ENCODE data around the gene MRGPRD. TPM values are rescaled to one million over a fixed set of nuclear protein-coding genes. Genes with fewer than 3 reads are reported as not detected.
"Not testable (repeated sequence)": the region's sequence is repeated elsewhere in the genome, so short reads cannot be mapped to it uniquely, and the experiment has no call there.

MRGPRD gene
- total RNA-seq, 2 donors from 2014 or later, result not detected

DNA sequence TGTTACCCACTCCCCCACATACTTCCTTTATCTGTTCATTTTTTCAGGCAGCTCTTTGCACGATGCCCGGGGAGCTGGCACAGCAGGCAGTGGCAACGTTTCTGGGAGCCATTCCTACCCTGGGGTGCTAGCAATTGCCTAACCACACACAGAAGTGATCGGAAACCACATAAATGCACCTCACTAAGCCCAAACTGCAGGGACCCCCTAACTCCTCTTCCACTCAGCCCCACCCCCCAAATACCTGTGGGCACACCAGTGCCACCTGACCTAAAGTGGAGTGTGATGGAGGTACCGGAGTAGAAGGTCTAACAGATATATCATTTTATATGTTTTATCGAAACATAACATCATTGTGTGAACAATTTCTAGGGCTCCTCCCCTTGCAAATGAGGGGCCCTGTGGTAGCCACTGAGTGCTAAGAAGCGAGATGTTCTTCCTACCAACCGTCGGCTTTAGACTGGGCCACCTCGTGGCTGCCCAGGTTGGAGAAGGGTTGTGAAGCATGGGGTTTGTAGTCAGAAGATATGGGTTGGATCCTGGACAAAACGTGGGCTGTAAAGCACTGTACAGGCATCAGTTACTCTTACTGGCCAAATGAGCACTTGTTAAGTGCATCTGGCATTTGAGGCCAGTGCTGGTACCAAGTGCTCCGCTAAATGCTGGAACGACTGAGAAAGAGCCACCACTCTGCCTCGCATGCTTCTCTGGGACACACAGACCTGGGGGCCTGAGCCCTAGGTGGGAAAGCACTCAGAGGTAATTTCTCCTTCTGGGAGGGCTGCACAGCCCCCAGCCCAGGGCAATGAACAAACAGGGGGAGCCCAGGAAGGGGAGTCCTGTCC is 2.8 kb downstream of the MRGPRD start:
- H3K36me3 Mint-ChIP-seq (ENCODE audit: low read depth), result no peaks in the 10 kb centered on the region
- ATAC-seq (no peak), DNase-seq (no peak)
- H3K27me3 Mint-ChIP-seq, result peaks cover 15% of the 10 kb centered on the region
- H3K9me3 ChIP-seq (ENCODE audit: control insufficient read depth, low read length, poor library complexity, severe bottlenecking), result no peaks in the 10 kb centered on the region
- H3K4me1 Mint-ChIP-seq, result peaks cover 2% of the 10 kb centered on the region
- H3K27ac Mint-ChIP-seq, result no peak overlapping the region
- no peak overlapping the region for H3K4me3 Mint-ChIP-seq

DNA sequence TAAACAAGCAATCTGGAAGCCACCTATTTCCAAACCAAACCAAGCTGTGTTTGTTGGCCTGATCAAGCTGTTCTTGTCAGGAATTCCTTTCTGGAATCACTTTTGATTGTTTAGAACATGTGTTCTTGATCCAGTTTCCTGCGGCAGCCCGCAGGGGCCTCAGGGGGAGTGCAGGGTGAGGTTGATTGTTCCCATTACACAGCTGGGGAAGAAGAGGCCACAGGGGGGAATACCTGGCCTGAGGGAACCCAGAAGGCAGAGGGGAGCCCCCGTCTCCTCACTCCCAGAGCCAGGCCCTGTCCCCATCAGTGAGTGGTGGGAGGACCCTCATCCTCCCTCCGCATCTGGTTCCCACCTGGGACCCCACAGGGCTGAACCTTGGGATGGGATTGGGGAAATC is 4.2 kb downstream of the MRGPRD start:
- Mint-ChIP-seq H3K4me3 (no peak overlapping the region), H3K27ac (no peak overlapping the region), H3K36me3 (ENCODE audit: low read depth) (no peaks in the 10 kb centered on the region), H3K27me3 (peaks cover 15% of the 10 kb centered on the region), H3K4me1 (peaks cover 2% of the 10 kb centered on the region)
- no peak for ATAC-seq
- H3K9me3 ChIP-seq (ENCODE audit: control insufficient read depth, low read length, poor library complexity, severe bottlenecking), result no peaks in the 10 kb centered on the region
- no peak for DNase-seq

DNA sequence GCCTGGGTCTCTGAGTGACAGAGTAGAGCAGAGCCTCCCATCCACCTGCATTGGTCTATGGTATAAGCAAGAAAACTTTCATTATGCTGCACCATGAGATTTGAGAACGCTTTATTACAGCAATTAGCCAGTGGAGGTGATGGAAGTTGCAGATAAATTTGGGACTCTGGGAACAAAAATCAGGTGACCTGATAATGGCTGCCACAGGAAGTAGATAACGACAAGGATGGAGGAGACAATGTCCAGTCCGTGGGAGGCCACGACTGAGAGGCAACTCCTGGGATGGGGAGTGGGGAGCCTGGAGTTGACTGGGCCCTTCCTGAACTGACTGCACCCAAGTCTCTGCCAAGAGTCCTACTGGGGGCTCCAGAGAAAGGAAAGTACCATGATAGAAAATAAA is 4.7 kb downstream of the MRGPRD start:
- H3K27me3 Mint-ChIP-seq, result peaks cover 15% of the 10 kb centered on the region
- DNase-seq (no peak), ATAC-seq (no peak)
- H3K36me3 Mint-ChIP-seq (ENCODE audit: low read depth), result no peaks in the 10 kb centered on the region
- H3K4me3 Mint-ChIP-seq, result no peak overlapping the region
- peaks cover 2% of the 10 kb centered on the region for H3K4me1 Mint-ChIP-seq
- H3K27ac Mint-ChIP-seq, result no peak overlapping the region
- H3K9me3 ChIP-seq (ENCODE audit: control insufficient read depth, low read length, poor library complexity, severe bottlenecking), result no peaks in the 10 kb centered on the region

DNA sequence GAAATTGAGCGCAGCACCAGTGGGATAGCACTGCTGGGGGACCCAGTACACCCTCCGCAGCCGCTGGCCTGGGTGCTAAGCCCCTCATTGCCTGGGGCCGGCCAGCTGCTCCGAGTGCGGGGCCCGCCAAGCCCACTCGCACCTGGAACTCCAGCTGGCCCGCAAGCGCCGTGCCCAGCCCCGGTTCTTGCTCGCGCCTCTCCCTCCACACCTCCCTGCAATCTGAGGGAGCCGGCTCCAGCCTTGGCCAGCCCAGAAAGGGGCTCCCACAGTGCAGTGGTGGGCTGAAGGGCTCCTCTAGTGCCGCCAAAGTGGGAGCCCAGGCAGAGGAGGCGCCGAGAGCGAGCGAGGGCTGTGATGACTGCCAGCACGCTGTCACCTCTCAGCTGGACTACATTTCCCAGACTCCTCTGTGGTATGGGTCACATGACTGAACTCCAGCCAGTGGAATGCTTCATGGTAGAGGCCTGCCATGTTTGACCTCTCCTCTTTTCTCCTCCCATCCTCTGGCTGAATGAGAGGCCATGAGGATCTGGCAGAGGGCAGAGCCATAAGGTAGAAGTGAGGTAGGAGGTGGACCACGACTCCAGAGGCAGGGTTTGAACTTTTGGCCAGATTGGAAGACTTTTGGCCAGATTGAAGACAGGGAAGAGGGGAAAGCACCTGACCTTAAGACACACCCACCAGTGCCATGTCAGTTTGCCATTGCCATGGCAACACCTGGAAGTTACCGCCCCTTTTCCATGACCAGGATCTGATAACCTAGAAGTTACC is 6.2 kb downstream of the MRGPRD start:
- peak; percentile 57 for ATAC-seq
- H3K9me3 ChIP-seq (ENCODE audit: control insufficient read depth, low read length, poor library complexity, severe bottlenecking), result no peaks in the 10 kb centered on the region
- DNase-seq, result no peak
- Mint-ChIP-seq H3K36me3 (ENCODE audit: low read depth) (no peaks in the 10 kb centered on the region), H3K4me3 (no peak overlapping the region), H3K4me1 (peaks cover 2% of the 10 kb centered on the region), H3K27ac (no peak overlapping the region), H3K27me3 (peaks cover 6% of the 10 kb centered on the region)

DNA sequence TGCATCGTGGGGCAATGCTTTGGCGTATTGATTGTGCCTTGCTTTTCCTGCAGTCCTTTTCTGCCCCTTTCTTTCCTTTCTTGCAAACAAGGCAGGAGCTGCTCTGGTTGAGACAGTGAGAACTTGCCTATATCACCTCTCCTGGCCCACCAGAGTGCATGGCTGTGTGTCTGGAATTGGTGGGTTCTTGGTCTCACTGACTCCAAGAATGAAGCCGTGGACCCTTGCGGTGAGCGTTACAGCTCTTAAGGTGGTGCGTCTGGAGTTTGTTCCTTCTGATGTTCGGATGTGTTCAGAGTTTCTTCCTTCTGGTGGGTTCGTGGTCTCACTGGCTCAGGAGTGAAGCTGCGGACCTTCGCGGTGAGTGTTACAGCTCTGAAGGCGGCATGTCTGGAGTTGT is 7.1 kb downstream of the MRGPRD start:
- H3K4me3 Mint-ChIP-seq; ATAC-seq; DNase-seq; H3K27ac Mint-ChIP-seq; H3K9me3 ChIP-seq (ENCODE audit: control insufficient read depth, low read length, poor library complexity, severe bottlenecking); H3K4me1 Mint-ChIP-seq; H3K36me3 Mint-ChIP-seq (ENCODE audit: low read depth); H3K27me3 Mint-ChIP-seq: not testable (repeated sequence)

DNA sequence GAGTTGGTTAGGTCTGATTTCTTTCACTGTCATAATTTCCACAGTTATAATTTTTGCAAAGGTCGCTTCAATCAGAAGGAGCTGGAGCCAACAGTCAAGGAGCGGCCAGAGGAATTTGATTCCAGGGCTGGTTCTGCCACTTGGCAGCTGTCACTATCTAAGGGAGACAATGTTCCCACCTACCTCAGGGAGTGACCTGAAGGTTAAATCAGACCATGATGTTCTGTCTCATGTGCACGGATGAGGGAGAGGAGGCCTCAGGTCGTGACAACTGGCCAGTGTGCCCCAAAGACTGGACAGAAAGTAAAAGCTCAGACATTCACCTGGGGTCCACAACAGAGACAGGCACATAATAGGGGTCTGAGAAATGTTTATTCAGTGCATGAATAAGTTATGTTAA is 7.6 kb downstream of the MRGPRD start:
- no peaks in the 10 kb centered on the region for H3K9me3 ChIP-seq (ENCODE audit: control insufficient read depth, low read length, poor library complexity, severe bottlenecking)
- no peaks in the 10 kb centered on the region for H3K36me3 Mint-ChIP-seq (ENCODE audit: low read depth)
- no peak overlapping the region for H3K4me3 Mint-ChIP-seq
- ATAC-seq, result no peak
- H3K27ac Mint-ChIP-seq, result no peak overlapping the region
- H3K4me1 Mint-ChIP-seq, result peaks cover 4% of the 10 kb centered on the region
- peaks cover 13% of the 10 kb centered on the region for H3K27me3 Mint-ChIP-seq
- no peak for DNase-seq

DNA sequence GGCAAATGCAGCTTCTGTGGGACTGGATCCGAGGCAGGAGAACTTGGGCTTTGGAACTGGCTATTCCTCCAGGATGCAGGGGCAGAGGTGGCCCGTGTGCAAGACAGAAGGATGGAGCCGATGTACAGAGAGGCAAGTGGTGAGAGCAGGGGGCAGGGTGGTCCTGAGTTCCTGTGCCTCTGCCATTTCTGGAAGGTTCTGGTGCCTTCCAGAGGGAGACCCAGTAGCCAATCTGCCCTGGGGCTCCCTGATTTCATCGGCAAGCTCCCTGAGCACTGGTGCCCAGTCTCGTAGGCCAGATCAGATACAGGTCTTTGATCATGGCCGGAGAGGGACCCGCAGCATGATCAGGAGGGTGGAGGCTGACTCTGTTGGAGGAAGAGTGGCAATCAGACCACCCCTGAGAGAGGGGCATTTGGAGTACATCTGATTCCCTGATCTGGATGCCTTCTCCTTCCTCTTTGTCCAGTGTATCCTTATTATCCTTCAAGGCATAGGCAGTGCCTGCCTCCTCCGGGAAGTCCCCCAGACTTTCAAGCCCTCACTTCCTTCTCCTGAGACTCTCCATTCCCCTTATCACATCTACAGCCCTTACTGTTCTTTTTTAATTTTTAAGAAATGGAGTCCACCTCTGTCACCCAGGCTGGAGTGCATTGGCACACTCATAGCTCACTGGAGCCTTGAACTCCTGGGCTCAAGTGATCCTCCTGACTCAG is 9.7 kb downstream of the MRGPRD start:
- Mint-ChIP-seq H3K36me3 (ENCODE audit: low read depth) (no peaks in the 10 kb centered on the region), H3K4me3 (no peak overlapping the region), H3K27ac (no peak overlapping the region), H3K4me1 (peaks cover 8% of the 10 kb centered on the region), H3K27me3 (peaks cover 13% of the 10 kb centered on the region)
- no peak for ATAC-seq
- no peak for DNase-seq
- H3K9me3 ChIP-seq (ENCODE audit: control insufficient read depth, low read length, poor library complexity, severe bottlenecking), result no peaks in the 10 kb centered on the region

DNA sequence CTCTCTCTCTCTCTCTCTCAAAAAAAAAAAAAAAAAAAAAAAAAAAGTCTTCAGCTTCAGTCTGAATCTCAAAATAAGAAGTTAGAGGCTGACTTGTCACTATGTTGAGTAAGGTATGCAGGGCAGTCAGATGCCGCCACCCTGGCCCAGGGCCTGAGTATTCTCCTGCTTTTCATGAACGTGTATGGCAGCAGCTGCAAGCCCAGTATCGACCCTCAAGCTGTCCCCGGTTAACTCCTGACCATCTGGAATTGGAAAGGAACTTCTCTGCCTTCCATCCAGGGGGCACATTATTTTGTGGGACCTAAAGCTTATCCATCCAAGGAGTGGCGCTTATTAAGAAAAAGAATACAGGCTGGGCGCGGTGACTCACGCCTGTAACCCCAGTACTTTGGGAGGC is 11.4 kb downstream of the MRGPRD start:
- Mint-ChIP-seq H3K36me3 (ENCODE audit: low read depth) (no peaks in the 10 kb centered on the region), H3K27me3 (peaks cover 13% of the 10 kb centered on the region), H3K4me3 (no peak overlapping the region), H3K27ac (no peak overlapping the region), H3K4me1 (peaks cover 11% of the 10 kb centered on the region)
- ATAC-seq (no peak), DNase-seq (no peak)
- no peaks in the 10 kb centered on the region for H3K9me3 ChIP-seq (ENCODE audit: control insufficient read depth, low read length, poor library complexity, severe bottlenecking)

DNA sequence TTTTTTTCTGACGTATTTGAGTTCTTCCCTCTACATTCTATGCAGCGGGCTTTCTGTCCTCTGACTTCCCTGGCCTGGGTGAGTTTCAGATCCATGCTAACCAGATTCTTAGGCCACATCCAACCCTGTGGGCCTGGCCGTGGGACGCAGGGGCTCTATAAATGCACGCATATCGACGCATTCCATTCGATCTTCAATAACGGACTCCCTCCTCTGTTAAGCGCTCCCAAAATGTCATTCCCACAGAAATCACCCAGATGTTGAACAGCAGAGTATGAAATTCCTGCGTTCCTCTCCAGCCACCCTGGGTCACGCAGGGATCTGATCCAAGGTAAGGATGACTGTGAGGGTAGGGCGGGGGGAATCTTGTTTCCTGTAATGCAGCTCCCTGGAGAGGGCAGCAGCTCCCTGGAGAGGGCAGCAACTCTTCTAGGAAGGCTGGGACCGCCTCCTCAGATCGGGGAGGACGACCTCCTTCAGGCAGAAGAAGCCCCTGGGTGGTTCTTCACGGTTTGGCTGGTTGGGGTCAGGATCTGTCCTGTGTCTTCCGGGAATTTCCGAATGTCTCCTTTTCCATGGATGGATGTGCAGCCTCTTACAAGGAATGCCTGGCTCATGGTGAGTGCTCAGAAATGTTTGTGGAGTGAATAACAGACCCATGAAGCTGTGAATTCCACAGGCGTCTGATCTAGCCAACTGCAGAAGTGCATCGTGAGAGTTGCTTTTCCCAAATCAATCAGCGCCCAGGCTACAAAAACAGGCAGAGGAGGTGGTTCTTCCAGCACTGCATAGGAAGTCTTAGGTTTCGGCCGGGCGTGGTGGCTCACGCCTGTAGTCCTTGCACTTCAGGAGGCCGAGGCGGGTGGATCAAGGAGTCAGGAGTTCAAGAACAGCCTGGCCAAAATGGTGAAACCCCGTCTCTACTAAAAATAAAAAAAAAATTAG is 12.2 kb downstream of the MRGPRD start:
- peaks cover 13% of the 10 kb centered on the region for H3K27me3 Mint-ChIP-seq
- no peak for ATAC-seq
- peaks cover 11% of the 10 kb centered on the region for H3K4me1 Mint-ChIP-seq
- no peaks in the 10 kb centered on the region for H3K36me3 Mint-ChIP-seq (ENCODE audit: low read depth)
- no peak for DNase-seq
- H3K9me3 ChIP-seq (ENCODE audit: control insufficient read depth, low read length, poor library complexity, severe bottlenecking), result no peaks in the 10 kb centered on the region
- no peak overlapping the region for H3K4me3 Mint-ChIP-seq
- H3K27ac Mint-ChIP-seq, result peak overlapping the region; percentile 85

DNA sequence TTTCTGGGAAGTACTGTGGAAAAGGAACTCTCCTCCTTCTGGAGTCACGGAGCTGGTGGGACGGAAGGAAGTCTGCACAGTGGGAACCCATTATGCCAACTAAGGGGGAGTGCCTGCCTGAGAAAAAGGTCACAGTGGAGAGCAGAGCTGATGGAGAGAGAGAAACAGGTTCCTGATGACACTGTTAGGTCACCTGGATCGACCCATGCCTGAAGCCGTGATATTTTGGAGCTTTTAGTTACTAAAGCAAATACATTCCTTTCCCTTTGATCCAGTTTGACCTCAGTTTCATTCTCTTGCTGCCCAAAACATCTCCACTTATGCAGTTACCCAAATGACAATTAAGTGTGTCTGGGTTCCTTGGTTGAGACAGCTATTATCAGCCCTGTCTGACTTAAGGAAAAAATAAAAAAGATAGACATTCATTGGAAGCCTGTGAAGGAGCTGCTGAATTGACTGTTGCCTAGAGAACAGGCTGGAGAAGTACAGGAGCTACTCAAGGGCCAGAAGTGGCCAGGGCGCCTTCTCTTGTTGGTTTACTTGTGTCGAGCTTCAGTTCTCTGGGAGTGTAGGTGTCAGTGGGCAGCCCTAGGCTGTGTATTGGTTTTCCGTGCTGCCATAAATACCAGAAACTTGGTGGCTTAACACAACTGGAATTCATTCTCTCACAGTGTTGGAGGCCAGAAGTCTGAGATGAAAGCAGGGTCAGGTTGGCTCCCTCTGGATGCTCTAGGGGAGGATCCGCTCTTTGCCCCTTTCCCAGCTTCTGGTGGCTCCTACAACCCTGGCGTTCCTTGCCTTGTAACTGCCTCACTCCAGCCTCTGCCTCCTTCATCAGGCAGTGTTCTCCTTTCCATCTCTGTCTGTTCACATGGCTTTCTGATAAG is 13.6 kb downstream of the MRGPRD start:
- Mint-ChIP-seq H3K4me1 (peaks cover 17% of the 10 kb centered on the region), H3K27ac (no peak overlapping the region), H3K4me3 (no peak overlapping the region), H3K36me3 (ENCODE audit: low read depth) (peaks cover 2% of the 10 kb centered on the region), H3K27me3 (peaks cover 13% of the 10 kb centered on the region)
- ATAC-seq, result no peak
- DNase-seq, result no peak
- no peaks in the 10 kb centered on the region for H3K9me3 ChIP-seq (ENCODE audit: control insufficient read depth, low read length, poor library complexity, severe bottlenecking)

DNA sequence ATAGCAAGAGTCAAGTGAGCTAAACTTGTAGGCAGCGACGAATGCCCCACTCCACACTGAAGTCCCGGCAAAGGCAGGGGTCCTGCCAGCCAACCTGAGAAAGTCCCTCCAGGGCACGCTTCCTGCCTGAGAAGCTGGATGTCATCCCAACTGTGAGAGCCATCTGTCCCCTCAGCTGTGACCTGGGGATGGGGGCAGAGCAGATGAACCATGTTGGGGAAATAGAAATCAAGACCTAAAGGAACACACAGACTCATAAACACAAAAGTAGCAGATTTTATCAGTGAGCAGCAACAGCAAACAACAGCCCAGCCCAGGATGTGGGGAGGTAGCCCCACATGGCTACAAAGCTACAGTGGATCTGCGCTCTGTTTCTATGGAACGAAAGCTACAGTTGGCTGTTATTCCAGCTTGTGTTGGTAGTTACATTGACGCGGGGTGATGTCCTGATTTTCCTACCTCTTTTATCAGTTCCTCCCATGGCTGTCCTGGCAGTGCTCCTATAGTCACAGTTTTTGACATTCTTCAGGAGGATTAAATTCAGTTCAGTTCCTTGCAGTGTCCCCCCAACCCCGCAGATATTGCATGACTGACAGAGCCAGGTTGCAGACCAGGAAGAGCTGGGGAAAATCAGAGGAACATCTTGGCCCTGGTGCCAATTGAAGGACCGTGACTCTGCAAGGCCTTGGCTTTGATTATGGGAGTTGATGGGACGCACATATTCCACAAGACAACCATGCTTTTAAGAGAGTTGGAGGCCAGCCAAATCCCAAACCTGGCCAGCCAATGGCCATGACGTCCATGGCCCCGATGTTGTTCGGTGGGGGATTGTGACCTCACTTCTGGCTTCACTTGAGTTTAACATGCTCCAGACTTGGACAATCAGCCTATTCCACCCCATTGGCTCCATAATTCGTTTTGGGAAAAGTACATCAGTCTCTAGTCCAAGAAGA is 14.6 kb downstream of the MRGPRD start:
- H3K9me3 ChIP-seq (ENCODE audit: control insufficient read depth, low read length, poor library complexity, severe bottlenecking), result no peaks in the 10 kb centered on the region
- H3K27ac Mint-ChIP-seq, result peak overlapping the region; percentile 75
- peak overlapping the region; percentile 2 for H3K4me3 Mint-ChIP-seq
- DNase-seq (no peak), ATAC-seq (peak; percentile 62)
- H3K27me3 Mint-ChIP-seq, result peaks cover 19% of the 10 kb centered on the region
- peaks cover 2% of the 10 kb centered on the region for H3K36me3 Mint-ChIP-seq (ENCODE audit: low read depth)
- peaks cover 20% of the 10 kb centered on the region for H3K4me1 Mint-ChIP-seq
